Aorta (tissue), 5 donors: ENCODE measurements around the gene RASSF5. TPM values are rescaled to one million over a fixed set of nuclear protein-coding genes. Genes with fewer than 3 reads are reported as not detected.

Source experiments
- ATAC-seq: fragments of 200-7000 bp; cut with Tn5 transposase; one replicate; pipeline ENCODE4 v1.9.1; 2022; ENCODE audit warnings: moderate library complexity; ENCODE audit not compliant: low FRiP score
- DNase-seq, 2 donors: peaks; one replicate each; pipeline ENCODE4 v3.0.0-alpha.2; 2020
- H3K27ac ChIP-seq, 2 donors: one replicate each; pipeline ENCODE4 v1.5.1; 2013; ENCODE audit warnings: low read length in 2 of 2, mild to moderate bottlenecking in 2 of 2, moderate library complexity in 2 of 2, control low read depth in 1 of 2, inconsistent platforms in 1 of 2, low read depth in 1 of 2
- H3K27me3 ChIP-seq, 2 donors: one replicate each; pipeline ENCODE4 v1.6.1; 2013; ENCODE audit warnings: control low read depth in 1 of 2, low read length in 1 of 2, mild to moderate bottlenecking in 1 of 2, moderate library complexity in 1 of 2; ENCODE audit not compliant: insufficient read depth in 2 of 2, control insufficient read depth in 1 of 2
- H3K36me3 ChIP-seq, 2 donors: one replicate each; pipeline ENCODE4 v1.6.1; 2013; ENCODE audit warnings: control low read depth in 1 of 2, low read length in 1 of 2, mild to moderate bottlenecking in 1 of 2; ENCODE audit not compliant: insufficient read depth in 2 of 2, control insufficient read depth in 1 of 2
- H3K4me1 ChIP-seq, 2 donors: one replicate each; pipeline ENCODE4 v1.6.1; 2013; ENCODE audit warnings: low read length in 2 of 2, control low read depth in 1 of 2, mild to moderate bottlenecking in 1 of 2, moderate library complexity in 1 of 2; ENCODE audit not compliant: insufficient read depth in 2 of 2, control insufficient read depth in 1 of 2
- H3K4me3 ChIP-seq, 2 donors: one replicate each; pipeline ENCODE4 v1.5.1; 2013; ENCODE audit warnings: low read length in 2 of 2, control low read depth in 1 of 2, mild to moderate bottlenecking in 1 of 2
- H3K9me3 ChIP-seq: one replicate; pipeline ENCODE4 v1.6.1; 2013; ENCODE audit warnings: mild to moderate bottlenecking, low read length; ENCODE audit not compliant: control insufficient read depth
- WGBS, 2 donors: extraction: QIAGEN DNeasy Blood & Tissue Kit; methylation state at CpG; one replicate each; pipeline ENCODE4 v1.1.7; 2013; 5-methylcytosine and 5-hydroxymethylcytosine counted together
- intact Hi-C, 2 donors: fragments of 100-400 bp; cut with DNase I; formaldehyde crosslinking; loops; one replicate each; pipeline versions ENCODE4 v1.14.2 to v1.15.0; 2022
- polyA plus RNA-seq, 2 donors: library from polyadenylated mRNA; stranded (reverse); fragments of 200-250 nt; gene quantifications; one replicate each; pipeline ENCODE4 v1.2.3, GENCODE V29; 2013
- total RNA-seq, 2 donors: library from RNA; stranded (reverse); fragmentation: NEBNext Ultra II Directional; extraction: Animal tissue kit (Norgen Biotek cat#: 25700); gene quantifications; one replicate each; pipeline ENCODE4 v1.2.1, GENCODE V29; 2021
- donor health status: healthy with polysubstance abuse.
- donor health status: Bipolar disorder and iron deficiency.
- donor health status: DM: no; HTN: no; CAD: no.
- donor health status: DM: no; HTN: no; CAD: no.
- donor health status: DM: yes; HTN: yes; CAD: no.

Gene RASSF5
- total and polyA plus RNA-seq, 4 donors: 2.1 to 18.2 (median 9.9) TPM

- DNase-seq (no peak), ATAC-seq (no peak)
- Histone ChIP-seq H3K4me3 (no peak overlapping the region), H3K27me3 (no peaks in the 10 kb centered on the region), H3K9me3 (no peaks in the 10 kb centered on the region), H3K4me1 (no peaks in the 10 kb centered on the region), H3K36me3 (no peaks in the 10 kb centered on the region), H3K27ac (no peak overlapping the region)
- 90 to 96% methylated on average over 4 of the region's 4 CpGs for WGBS, 2 donors
- intact Hi-C loops: loop anchor here in 1 of 2 donors (10.0 kb wide), 1 partner anchor 187 kb away; the partner anchor contains the start of gene MAPKAPK2
These were observed 10.0 kb upstream of the RASSF5 start for GRCh38 chr1:206497363-206497762.

- DNase-seq: peak in 1 of 2 donors; percentile 62
These were observed 9.6 kb upstream of the RASSF5 start for GRCh38 chr1:206497774-206498173.

GRCh38 chr1:206498685-206499084 lies 8.6 kb upstream of the RASSF5 start:
- Histone ChIP-seq H3K4me3 (no peak overlapping the region), H3K27me3 (no peaks in the 10 kb centered on the region), H3K9me3 (no peaks in the 10 kb centered on the region), H3K36me3 (no peaks in the 10 kb centered on the region), H3K27ac (no peak overlapping the region), H3K4me1 (no peaks in the 10 kb centered on the region)
- DNase-seq (peak; percentile 24 to 41), ATAC-seq (no peak)
- intact Hi-C loops: loop anchor here in 1 of 2 donors (10.0 kb wide), 1 partner anchor 186 kb away; the partner anchor contains the start of gene MAPKAPK2
- WGBS, 2 donors: 96 to 97% methylated on average over 2 of the region's 2 CpGs

More at GRCh38 chr1:206497774-206498173, 9.6 kb upstream of the RASSF5 start:
- 65 to 71% methylated on average over 3 of the region's 3 CpGs for WGBS, 2 donors
- Histone ChIP-seq H3K27me3 (no peaks in the 10 kb centered on the region), H3K9me3 (no peaks in the 10 kb centered on the region), H3K27ac (no peak overlapping the region), H3K4me1 (no peaks in the 10 kb centered on the region), H3K4me3 (no peak overlapping the region), H3K36me3 (no peaks in the 10 kb centered on the region)
- no peak for ATAC-seq
- intact Hi-C loops: loop anchor here in 1 of 2 donors (10.0 kb wide), 1 partner anchor 187 kb away; the partner anchor contains the start of gene MAPKAPK2

GRCh38 chr1:206500046-206500445 lies 7.3 kb upstream of the RASSF5 start:
- H3K36me3 ChIP-seq: no peaks in the 10 kb centered on the region
- ATAC-seq (no peak), DNase-seq (peak; percentile 23 to 33)
- intact Hi-C loops: no loop called here
- WGBS, 2 donors: 97 to 98% methylated on average over 3 of the region's 3 CpGs
- H3K9me3 ChIP-seq: no peaks in the 10 kb centered on the region
- H3K4me1 ChIP-seq: no peaks in the 10 kb centered on the region
- no peaks in the 10 kb centered on the region for H3K27me3 ChIP-seq
- H3K27ac ChIP-seq: no peak overlapping the region
- H3K4me3 ChIP-seq: no peak overlapping the region

- Histone ChIP-seq H3K27me3 (no peaks in the 10 kb centered on the region), H3K4me3 (no peak overlapping the region), H3K36me3 (no peaks in the 10 kb centered on the region), H3K27ac (no peak overlapping the region), H3K9me3 (no peaks in the 10 kb centered on the region), H3K4me1 (no peaks in the 10 kb centered on the region)
- intact Hi-C loops: no loop called here
- no peak for ATAC-seq
- WGBS, 2 donors: 54 to 69% methylated on average over 5 of the region's 5 CpGs
- peak in 1 of 2 donors; percentile 28 for DNase-seq
These were observed 5.5 kb upstream of the RASSF5 start for GRCh38 chr1:206501881-206502280.

GRCh38 chr1:206502403-206502802 lies 4.9 kb upstream of the RASSF5 start:
- Histone ChIP-seq H3K27ac (no peak overlapping the region), H3K36me3 (no peaks in the 10 kb centered on the region), H3K4me1 (no peaks in the 10 kb centered on the region), H3K9me3 (no peaks in the 10 kb centered on the region), H3K4me3 (no peak overlapping the region), H3K27me3 (no peaks in the 10 kb centered on the region)
- intact Hi-C loops: no loop called here
- peak; percentile 17 to 50 for DNase-seq
- ATAC-seq: no peak
- WGBS, 2 donors: 92 to 94% methylated on average over 2 of the region's 2 CpGs

- intact Hi-C loops: no loop called here
- H3K4me3 ChIP-seq: no peak overlapping the region
- DNase-seq: peak in 1 of 2 donors; percentile 23
- H3K36me3 ChIP-seq: no peaks in the 10 kb centered on the region
- H3K4me1 ChIP-seq: no peaks in the 10 kb centered on the region
- no peaks in the 10 kb centered on the region for H3K9me3 ChIP-seq
- WGBS, 2 donors: 69 to 85% methylated on average over 1 of the region's 1 CpG
- no peak overlapping the region for H3K27ac ChIP-seq
- H3K27me3 ChIP-seq: no peaks in the 10 kb centered on the region
- no peak for ATAC-seq
These were observed 4.5 kb upstream of the RASSF5 start for GRCh38 chr1:206502812-206503211.

- Histone ChIP-seq H3K4me3 (no peak overlapping the region), H3K27me3 (no peaks in the 10 kb centered on the region), H3K9me3 (no peaks in the 10 kb centered on the region), H3K4me1 (no peaks in the 10 kb centered on the region), H3K36me3 (no peaks in the 10 kb centered on the region), H3K27ac (no peak overlapping the region)
- peak; percentile 85 to 88 for DNase-seq
- peak; percentile 30 for ATAC-seq
- 54 to 74% methylated on average over 8 of the region's 8 CpGs for WGBS, 2 donors
- intact Hi-C loops: no loop called here
These were observed 3.6 kb upstream of the RASSF5 start for GRCh38 chr1:206503591-206504362.

GRCh38 chr1:206504363-206504713 lies 3.0 kb upstream of the RASSF5 start:
- no peaks in the 10 kb centered on the region for H3K4me1 ChIP-seq
- H3K36me3 ChIP-seq: no peaks in the 10 kb centered on the region
- intact Hi-C loops: no loop called here
- no peak for ATAC-seq
- 36 to 56% methylated on average over 3 of the region's 3 CpGs for WGBS, 2 donors
- peak; percentile 28 to 34 for DNase-seq
- H3K9me3 ChIP-seq: no peaks in the 10 kb centered on the region
- no peak overlapping the region for H3K27ac ChIP-seq
- no peaks in the 10 kb centered on the region for H3K27me3 ChIP-seq
- no peak overlapping the region for H3K4me3 ChIP-seq
